HepG2 (cell line): ENCODE data around the gene ACADVL. TPM values are rescaled to one million over a fixed set of nuclear protein-coding genes. Genes with fewer than 3 reads are reported as not detected.

Source experiments
- DBP ChIP-seq: sonication (generic); formaldehyde crosslinking; IDR thresholded peaks from 2 replicates; pipeline ENCODE4 v1.4.0; 2020; ENCODE audit warnings: missing genetic modification reagents; ENCODE audit errors: not compliant biosample characterization
- EZH2 ChIP-seq: conservative IDR thresholded peaks from 2 replicates; pipeline ENCODE4 v1.6.1; 2012; ENCODE audit warnings: mild to moderate bottlenecking, low read depth, low read length, moderate library complexity
- FOXP4 ChIP-seq: sonication (generic); formaldehyde crosslinking; IDR thresholded peaks from 2 replicates; pipeline ENCODE4 v1.4.0; 2020; ENCODE audit warnings: missing genetic modification reagents
- HNF4A ChIP-seq: sonication (generic); formaldehyde crosslinking; IDR thresholded peaks from 2 replicates; pipeline ENCODE4 v1.4.0; 2020; ENCODE audit warnings: missing genetic modification reagents
- HOXA5 ChIP-seq: sonication (generic); formaldehyde crosslinking; IDR thresholded peaks from 2 replicates; pipeline ENCODE4 v1.4.0; 2020; ENCODE audit warnings: missing genetic modification reagents
- LRRFIP1 ChIP-seq: sonication (generic); formaldehyde crosslinking; conservative IDR thresholded peaks from 2 replicates; pipeline ENCODE4 v1.4.0; 2020; ENCODE audit warnings: missing genetic modification reagents
- NPAS2 ChIP-seq: sonication (generic); formaldehyde crosslinking; IDR thresholded peaks from 2 replicates; pipeline ENCODE4 v1.8.0; 2022; ENCODE audit warnings: mild to moderate bottlenecking, missing genetic modification reagents, borderline replicate concordance
- NR2F1 ChIP-seq, 2 experiments: fragments of 450-650 bp in 1 of 2; formaldehyde crosslinking in 1 of 2; IDR thresholded peaks; 2 replicates each; pipeline versions ENCODE4 v1.5.0 to v1.6.1; 2016 to 2020; ENCODE audit warnings: mild to moderate bottlenecking in 1 of 2, missing compliant biosample characterization in 1 of 2, missing genetic modification reagents in 1 of 2, moderate library complexity in 1 of 2
- NR3C1 ChIP-seq: sonication (generic); formaldehyde crosslinking; IDR thresholded peaks from 2 replicates; pipeline ENCODE4 v1.4.0; 2020; ENCODE audit warnings: missing genetic modification reagents
- SOX5 ChIP-seq: IDR thresholded peaks from 2 replicates; pipeline ENCODE4 v1.6.1; 2016; ENCODE audit warnings: borderline replicate concordance
- SRSF9 ChIP-seq: fragments of 200-400 bp; formaldehyde crosslinking; IDR thresholded peaks from 2 replicates; pipeline ENCODE4 v1.6.1; 2018; ENCODE audit warnings: borderline replicate concordance, mild to moderate bottlenecking, low read depth, low read length; ENCODE audit not compliant: insufficient read depth, poor library complexity, severe bottlenecking
- ZBTB21 ChIP-seq: sonication (generic); formaldehyde crosslinking; IDR thresholded peaks from 2 replicates; pipeline ENCODE4 v1.4.0; 2020; ENCODE audit warnings: missing genetic modification reagents
- ZBTB3 ChIP-seq: sonication (generic); formaldehyde crosslinking; IDR thresholded peaks from 2 replicates; pipeline ENCODE4 v1.4.0; 2020; ENCODE audit warnings: low read depth, mild to moderate bottlenecking, moderate library complexity, missing genetic modification reagents, borderline replicate concordance
- ZBTB7A ChIP-seq: sonication (generic); formaldehyde crosslinking; IDR thresholded peaks from 2 replicates; pipeline ENCODE4 v1.8.0; 2022; ENCODE audit warnings: mild to moderate bottlenecking, missing genetic modification reagents
- ZNF180 ChIP-seq: sonication (generic); formaldehyde crosslinking; IDR thresholded peaks from 2 replicates; pipeline ENCODE4 v1.4.0; 2020; ENCODE audit warnings: low read depth, missing genetic modification reagents, borderline replicate concordance
- ZNF34 ChIP-seq: sonication (generic); formaldehyde crosslinking; IDR thresholded peaks from 2 replicates; pipeline ENCODE4 v1.4.0; 2020; ENCODE audit warnings: mild to moderate bottlenecking, missing genetic modification reagents, borderline replicate concordance
- ZNF782 ChIP-seq: sonication (generic); formaldehyde crosslinking; IDR thresholded peaks from 2 replicates; pipeline ENCODE4 v1.4.0; 2020; ENCODE audit warnings: missing genetic modification reagents, mild to moderate bottlenecking, borderline replicate concordance
- polyA plus RNA-seq, 8 experiments: library from polyadenylated mRNA; depleted of rRNA in 3 of 8; stranded (reverse) in 7 of 8; unstranded in 1 of 8; fragments of >200 nt; fragmentation: Illumina TruSeq in 4 of 8; extraction: Trizol in 4 of 8; gene quantifications; 2 replicates each; pipeline versions ENCODE4 v1.2.1 to v1.2.3, GENCODE V29; 2011 to 2016; ENCODE audit warnings: low read depth in 4 of 8, missing spikeins in 1 of 8, mixed read lengths in 1 of 8; ENCODE audit not compliant: insufficient read depth in 1 of 8
- total RNA-seq, 5 experiments: library from RNA; depleted of rRNA; stranded (reverse); fragments of >200 nt; fragmentation: Illumina TruSeq; extraction: Trizol; gene quantifications; 2 replicates each; pipeline ENCODE4 v1.2.3, GENCODE V29; 2016; ENCODE audit warnings: low read depth in 1 of 5
- TF ChIP-seq, protein P1 (sequence below): sonication (generic); formaldehyde crosslinking; IDR thresholded peaks from 2 replicates; pipeline ENCODE4 v1.8.0; 2022; ENCODE audit warnings: mild to moderate bottlenecking, missing genetic modification reagents; ENCODE audit not compliant: insufficient replicate concordance
- TF ChIP-seq, protein P2 (sequence below): sonication (generic); formaldehyde crosslinking; IDR thresholded peaks from 2 replicates; pipeline ENCODE4 v1.4.0; 2020; ENCODE audit warnings: mild to moderate bottlenecking, missing genetic modification reagents

Gene ACADVL
- total and polyA plus RNA-seq, 2 of the 13 experiments (the other 11 are each of a cell fraction or from before 2014, with no cell fraction given) = 219 to 412 TPM

DNA sequence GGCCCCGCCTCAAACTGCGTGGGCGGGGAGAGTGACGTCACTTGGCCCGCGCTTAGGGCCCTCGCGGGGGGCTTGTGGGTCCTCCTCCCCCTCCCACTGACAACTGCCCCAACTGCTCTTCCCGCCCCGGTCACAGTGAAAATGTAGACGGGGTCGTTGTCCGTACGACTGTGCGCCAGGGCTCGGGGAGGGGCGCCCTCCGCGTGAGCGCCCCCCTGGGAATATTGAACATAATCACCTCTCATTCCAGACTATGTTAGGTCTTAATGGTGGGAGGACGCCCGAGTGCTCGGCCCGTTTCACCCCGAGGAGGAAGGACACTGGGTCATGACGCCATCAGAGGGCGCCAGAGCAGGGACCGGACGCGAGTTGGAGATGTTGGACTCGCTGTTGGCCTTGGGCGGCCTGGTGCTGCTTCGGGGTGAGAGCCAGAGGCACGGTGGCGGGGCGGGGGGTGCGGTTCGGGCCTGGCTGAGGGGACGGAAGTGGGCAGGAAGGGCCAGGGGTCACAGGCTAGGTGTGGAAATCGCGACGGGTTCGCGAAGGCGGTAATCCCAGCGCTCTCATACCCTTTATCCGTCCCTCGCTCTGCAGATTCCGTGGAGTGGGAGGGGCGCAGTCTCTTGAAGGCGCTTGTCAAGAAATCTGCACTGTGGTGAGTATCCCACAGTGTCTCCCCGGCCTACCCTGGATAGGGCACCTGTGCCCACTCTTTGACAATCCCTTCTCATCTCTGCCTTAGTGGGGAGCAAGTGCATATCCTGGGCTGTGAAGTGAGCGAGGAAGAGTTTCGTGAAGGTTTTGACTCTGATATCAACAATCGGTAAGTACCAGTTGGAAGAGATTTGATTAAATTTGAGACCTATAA is 32.7 kb downstream of the ACADVL start, which contains the start of gene ELP5 (continued):
- peak; percentile 68; the same call in 1 of the 2 replicates for TF ChIP-seq ZBTB7A (CRISPR knock-in tag)
- TF ChIP-seq ZNF34 = peak; percentile 57; the same call in 1 of the 2 replicates
- TF ChIP-seq HNF4A = peak; percentile 68
- peak; percentile 23; the same call in 1 of the 2 replicates for TF ChIP-seq HOXA5 (CRISPR knock-in tag)
- no peak for TF ChIP-seq EZH2
- TF ChIP-seq LRRFIP1 (CRISPR knock-in tag) = no peak
- no peak for TF ChIP-seq NR3C1 (CRISPR knock-in tag)
- no peak; the same call in 1 of the 2 replicates for TF ChIP-seq ZNF782 (CRISPR knock-in tag)
- TF ChIP-seq ZNF180 (CRISPR knock-in tag) = no peak
- peak; percentile 60; the same call in 1 of the 2 replicates for TF ChIP-seq ZBTB21 (CRISPR knock-in tag)
- TF ChIP-seq FOXP4 (CRISPR knock-in tag) = peak; percentile 57; the same call in 1 of the 2 replicates
- TF ChIP-seq, protein P1, sequence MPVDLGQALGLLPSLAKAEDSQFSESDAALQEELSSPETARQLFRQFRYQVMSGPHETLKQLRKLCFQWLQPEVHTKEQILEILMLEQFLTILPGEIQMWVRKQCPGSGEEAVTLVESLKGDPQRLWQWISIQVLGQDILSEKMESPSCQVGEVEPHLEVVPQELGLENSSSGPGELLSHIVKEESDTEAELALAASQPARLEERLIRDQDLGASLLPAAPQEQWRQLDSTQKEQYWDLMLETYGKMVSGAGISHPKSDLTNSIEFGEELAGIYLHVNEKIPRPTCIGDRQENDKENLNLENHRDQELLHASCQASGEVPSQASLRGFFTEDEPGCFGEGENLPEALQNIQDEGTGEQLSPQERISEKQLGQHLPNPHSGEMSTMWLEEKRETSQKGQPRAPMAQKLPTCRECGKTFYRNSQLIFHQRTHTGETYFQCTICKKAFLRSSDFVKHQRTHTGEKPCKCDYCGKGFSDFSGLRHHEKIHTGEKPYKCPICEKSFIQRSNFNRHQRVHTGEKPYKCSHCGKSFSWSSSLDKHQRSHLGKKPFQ (CRISPR knock-in tag) = peak; percentile 80
- TF ChIP-seq SOX5 (CRISPR knock-in tag) = peak; percentile 62; the same call in 1 of the 2 replicates
- peak; percentile 56; the same call in 1 of the 2 replicates for TF ChIP-seq ZBTB3 (CRISPR knock-in tag)
- TF ChIP-seq DBP (CRISPR knock-in tag) = no peak
- 0 out of 4 replicates have a peak, but pooled peaks have one; percentile 38 to 54 for TF ChIP-seq NR2F1 (CRISPR knock-in tag; IDR thresholded peaks at IDR 0.05)
- TF ChIP-seq SRSF9 = no peak
- no peak for TF ChIP-seq NPAS2 (CRISPR knock-in tag)
- TF ChIP-seq, protein P2, sequence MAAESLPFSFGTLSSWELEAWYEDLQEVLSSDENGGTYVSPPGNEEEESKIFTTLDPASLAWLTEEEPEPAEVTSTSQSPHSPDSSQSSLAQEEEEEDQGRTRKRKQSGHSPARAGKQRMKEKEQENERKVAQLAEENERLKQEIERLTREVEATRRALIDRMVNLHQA (CRISPR knock-in tag) = no peak
